Stimulated activated CD4-positive, alpha-beta T cell treated with anti-CD3 and anti-CD28 coated beads, Interleukin-1b, Interleukin-23, amount 100 ng/mL, for 24 hours (primary cell): ENCODE results near the gene PPP1R27.

Source experiments
- DNase-seq, 4 experiments: peaks; one replicate each; pipeline ENCODE4 v3.0.0-alpha.2; 2020; ENCODE audit warnings: low read depth in 4 of 4, low spot score in 1 of 4

Gene PPP1R27

GRCh38 chr17:81834831-81835267 is at the start of gene PPP1R27:
Gene PPP1R27 (minus strand): TSS chr17:81835050. CDS start chr17:81834953, 97 bp downstream.
- DNase-seq, result no peak

- no peak for DNase-seq
These were observed 49.7 kb upstream of the PPP1R27 start for GRCh38 chr17:81884520-81884919.

GRCh38 chr17:81879121-81879520 is 44.3 kb upstream of the PPP1R27 start:
- DNase-seq, result no peak

- no peak for DNase-seq
These were observed 43.4 kb upstream of the PPP1R27 start for GRCh38 chr17:81878294-81878693.

GRCh38 chr17:81877569-81877968 is 42.7 kb upstream of the PPP1R27 start:
- no peak for DNase-seq

GRCh38 chr17:81871387-81872230 is 36.8 kb upstream of the PPP1R27 start:
- peak in 3 of 4 experiments; percentile 87 to 94 (median 94) for DNase-seq

GRCh38 chr17:81870981-81871386 is 36.1 kb upstream of the PPP1R27 start, which contains the start of gene ARHGDIA:
Gene ARHGDIA (minus strand): TSS chr17:81871337. CDS start chr17:81869930, 1,407 bp downstream.
- DNase-seq, result peak in 1 of 4 experiments; percentile 91

- no peak for DNase-seq
These were observed 35.5 kb upstream of the PPP1R27 start for GRCh38 chr17:81870131-81870980.

- DNase-seq, result no peak
These were observed 34.6 kb upstream of the PPP1R27 start for GRCh38 chr17:81869221-81870130.

- no peak for DNase-seq
These were observed 33.9 kb upstream of the PPP1R27 start for GRCh38 chr17:81868674-81869220.

- DNase-seq, result no peak
These were observed 33.3 kb upstream of the PPP1R27 start for GRCh38 chr17:81867991-81868673.

GRCh38 chr17:81867170-81867990 is 32.5 kb upstream of the PPP1R27 start:
- DNase-seq, result no peak

GRCh38 chr17:81866440-81867169 is 31.8 kb upstream of the PPP1R27 start:
- DNase-seq, result no peak

- DNase-seq, result no peak
These were observed 31.0 kb upstream of the PPP1R27 start for GRCh38 chr17:81865733-81866439.

- DNase-seq, result no peak
These were observed 30.5 kb upstream of the PPP1R27 start for GRCh38 chr17:81865358-81865732.

- DNase-seq, result no peak
These were observed 29.3 kb upstream of the PPP1R27 start for GRCh38 chr17:81863833-81864768.
